K562 (cell line): ENCODE measurements around the gene DEDD2. TPM values are rescaled to one million over a fixed set of nuclear protein-coding genes. Genes with fewer than 3 reads are reported as not detected.

ENCODE experiments used
- CHD2 ChIP-seq: IDR thresholded peaks from 2 replicates; pipeline ENCODE4 v1.6.1; 2011; ENCODE audit warnings: low read depth, low read length
- MAX ChIP-seq: sonication (generic); formaldehyde crosslinking; IDR thresholded peaks from 2 replicates; pipeline ENCODE4 v1.9.0; 2022; ENCODE audit warnings: mild to moderate bottlenecking, missing genetic modification reagents
- POLR3A ChIP-seq: IDR thresholded peaks from 2 replicates; pipeline ENCODE4 v1.6.1; 2011; ENCODE audit warnings: borderline replicate concordance, mild to moderate bottlenecking, moderate library complexity; ENCODE audit not compliant: insufficient read length, insufficient read depth; ENCODE audit errors: extremely low read depth
- RBM25 ChIP-seq: fragments of 200-400 bp; formaldehyde crosslinking; IDR thresholded peaks from 2 replicates; pipeline ENCODE4 v1.6.1; 2018; ENCODE audit warnings: low read length, low read depth, moderate library complexity; ENCODE audit not compliant: severe bottlenecking
- SFPQ ChIP-seq: fragments of 200-400 bp; formaldehyde crosslinking; IDR thresholded peaks from 2 replicates; pipeline ENCODE4 v1.6.1; 2017; ENCODE audit warnings: mild to moderate bottlenecking, low read depth, low read length, moderate library complexity
- TFAP4 ChIP-seq: sonication (generic); formaldehyde crosslinking; IDR thresholded peaks from 2 replicates; pipeline ENCODE4 v1.8.0; 2022; ENCODE audit warnings: missing genetic modification reagents, mild to moderate bottlenecking, moderate library complexity, borderline replicate concordance
- UBTF ChIP-seq, 2 experiments: IDR thresholded peaks; 2 replicates each; pipeline ENCODE4 v1.6.1; 2012; ENCODE audit warnings: improper control_type of control experiment in 2 of 2, low read depth in 2 of 2, low read length in 2 of 2, borderline replicate concordance in 1 of 2
- ZBTB8A ChIP-seq: fragments of 450-650 bp; IDR thresholded peaks from 2 replicates; pipeline ENCODE4 v1.6.1; 2018; ENCODE audit warnings: mild to moderate bottlenecking, moderate library complexity; ENCODE audit not compliant: partially characterized antibody
- ZNF282 ChIP-seq: sonication (generic); formaldehyde crosslinking; IDR thresholded peaks from 2 replicates; pipeline ENCODE4 v1.8.1; 2023; ENCODE audit warnings: missing genetic modification reagents
- ZNF318 ChIP-seq, 2 experiments: fragments of 450-650 bp; IDR thresholded peaks; 2 replicates each; pipeline ENCODE4 v1.6.1; 2016; ENCODE audit warnings: mild to moderate bottlenecking in 2 of 2, borderline replicate concordance in 1 of 2, low read depth in 1 of 2, moderate library complexity in 1 of 2
- ZNF717 ChIP-seq: fragments of 250-450 bp; sonication (Bioruptor Pico); IDR thresholded peaks from 2 replicates; pipeline ENCODE4 v1.5.0; 2021
- polyA plus RNA-seq, 8 experiments: library from polyadenylated mRNA; depleted of rRNA in 4 of 8; stranded (reverse) in 5 of 8; unstranded in 3 of 8; fragments of >200 nt; fragmentation: Nextera tagmentation in 2 of 8; fragmentation: Illumina TruSeq in 1 of 8; extraction: Ambion mirVana in 2 of 8; extraction: Trizol in 1 of 8; gene quantifications; 2 replicates each; pipeline versions ENCODE4 v1.2.1 to v1.2.3, GENCODE V29; 2011 to 2014; ENCODE audit warnings: inconsistent platforms in 1 of 8, missing spikeins in 1 of 8
- total RNA-seq, 7 experiments: library from RNA; depleted of rRNA in 6 of 7; stranded (reverse); fragments of >200 nt in 6 of 7; fragmentation: Illumina TruSeq in 2 of 7; extraction: Trizol in 2 of 7; gene quantifications; 2 replicates each; pipeline versions ENCODE4 v1.2.1 to v1.2.3, GENCODE V29; 2011 to 2021; ENCODE audit warnings: low replicate concordance in 1 of 7

Gene DEDD2
- total and polyA plus RNA-seq, 9 of the 15 experiments (the other 6 are each of a cell fraction or from before 2014, with no cell fraction given) = 4.3 to 43.0 (median 29.2) TPM

- TF ChIP-seq POLR3A = no peak
- TF ChIP-seq ZNF318 (IDR thresholded peaks at IDR 0.05; ENCODE audit: borderline replicate concordance in 1 of 2, low read depth in 1 of 2) = no peak
- TF ChIP-seq UBTF (IDR thresholded peaks at IDR 0.05; ENCODE audit: borderline replicate concordance in 1 of 2, low read depth in 2 of 2, low read length in 2 of 2) = no peak
- TF ChIP-seq MAX = no peak; the same call in none of the 2 replicates
- TF ChIP-seq CHD2 = no peak
- TF ChIP-seq SFPQ = no peak
- no peak for TF ChIP-seq ZNF717 (CRISPR knock-in tag)
- TF ChIP-seq TFAP4 (CRISPR knock-in tag) = peak; percentile 45; the same call in 1 of the 2 replicates
- no peak for TF ChIP-seq ZBTB8A
- TF ChIP-seq RBM25 = no peak
- TF ChIP-seq ZNF282 = no peak
Observed at GRCh38 chr19:42254089-42254849, 36.8 kb upstream of the DEDD2 start (continued).
